BLaER1 treated with 17β-estradiol and CSF1 and Interleukin-3, amounts not matched to agents 10 nM and 100 nM (cell line): Measurements from ENCODE around the gene RPS19.

Experiments used
- H3K27ac ChIP-seq, 11 experiments: shearing (Covaris generic); formaldehyde crosslinking; 2 replicates each; pipeline ENCODE4 v1.8.1; 2022
- H3K27me3 ChIP-seq, 11 experiments: shearing (Covaris generic); formaldehyde crosslinking; 2 replicates each; pipeline ENCODE4 v1.8.1; 2022
- H3K36me3 ChIP-seq, 11 experiments: shearing (Covaris generic); formaldehyde crosslinking; 2 replicates each; pipeline ENCODE4 v1.8.1; 2022
- H3K4me1 ChIP-seq, 10 experiments: shearing (Covaris generic); formaldehyde crosslinking; 2 replicates each; pipeline ENCODE4 v1.8.1; 2022
- H3K4me2 ChIP-seq, 11 experiments: shearing (Covaris generic); formaldehyde crosslinking; 2 replicates each; pipeline ENCODE4 v1.8.1; 2022
- H3K4me3 ChIP-seq, 10 experiments: shearing (Covaris generic); formaldehyde crosslinking; 2 replicates each; pipeline ENCODE4 v1.8.1; 2022
- H3K9ac ChIP-seq, 11 experiments: shearing (Covaris generic); formaldehyde crosslinking; 2 replicates each; pipeline ENCODE4 v1.8.1; 2022
- H3K9me3 ChIP-seq, 11 experiments: shearing (Covaris generic); formaldehyde crosslinking; replicated peaks in 1 of 11; 2 replicates each; pipeline ENCODE4 v1.8.1; 2022
- H4K20me1 ChIP-seq, 11 experiments: shearing (Covaris generic); formaldehyde crosslinking; 2 replicates each; pipeline ENCODE4 v1.8.1; 2022
- Cebpa-rat ChIP-seq, 11 experiments: shearing (Covaris generic); IDR thresholded peaks; 2 replicates each; pipeline ENCODE4 v1.8.1; 2022

Gene RPS19

DNA sequence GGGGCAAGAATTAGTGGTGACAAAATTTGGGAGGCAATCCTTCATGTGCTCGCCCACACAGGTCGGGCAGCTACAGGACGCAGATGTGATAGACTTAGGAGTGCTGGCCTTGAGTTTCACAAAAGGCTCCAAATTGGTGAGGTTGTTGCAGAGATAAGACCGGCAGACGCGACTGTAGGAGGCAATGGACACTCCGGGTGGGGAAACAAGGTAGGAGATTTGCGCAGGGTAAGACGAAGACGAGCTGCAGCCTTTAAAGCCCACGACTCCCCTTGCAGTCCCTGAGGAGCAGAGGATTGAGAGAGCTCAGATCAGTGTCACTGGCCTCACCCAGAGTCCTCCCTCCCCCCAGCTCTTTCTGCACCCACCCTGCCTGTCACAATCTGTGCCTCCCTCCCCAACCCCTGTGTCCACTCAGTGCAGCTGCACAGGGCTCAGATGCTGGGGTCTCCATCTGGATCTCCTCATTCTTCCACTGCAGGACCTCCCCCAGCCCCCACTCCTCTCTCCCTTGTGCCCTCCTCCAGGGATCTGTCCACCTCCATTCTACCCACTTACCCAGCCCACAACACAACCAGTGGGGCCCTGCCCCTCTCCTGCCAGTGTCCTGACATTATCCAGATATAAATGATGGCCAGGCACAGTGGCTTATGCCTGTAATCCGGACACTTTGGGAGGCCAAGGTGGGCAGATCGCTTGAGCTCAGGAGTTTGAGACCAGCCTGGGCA is 21.9 kb upstream of the RPS19 start:
- Histone ChIP-seq H3K27me3 (no peaks in the 10 kb centered on the region), H3K4me1 (peaks cover 0 to 8% (median 5%) of the 10 kb centered on the region in 10 experiments; a peak in 8 of 20 replicates), H3K36me3 (no peaks in the 10 kb centered on the region), H3K9me3 (no peaks in the 10 kb centered on the region), H3K27ac (no peak overlapping the region), H3K4me3 (no peak overlapping the region), H3K4me2 (peak overlapping the region in 2 of 11 experiments; percentile 19 to 24; a peak in 2 of 22 replicates), H4K20me1 (no peaks in the 10 kb centered on the region), H3K9ac (no peak overlapping the region)
- no peak for TF ChIP-seq Cebpa-rat (IDR thresholded peaks at IDR 0.05)

DNA sequence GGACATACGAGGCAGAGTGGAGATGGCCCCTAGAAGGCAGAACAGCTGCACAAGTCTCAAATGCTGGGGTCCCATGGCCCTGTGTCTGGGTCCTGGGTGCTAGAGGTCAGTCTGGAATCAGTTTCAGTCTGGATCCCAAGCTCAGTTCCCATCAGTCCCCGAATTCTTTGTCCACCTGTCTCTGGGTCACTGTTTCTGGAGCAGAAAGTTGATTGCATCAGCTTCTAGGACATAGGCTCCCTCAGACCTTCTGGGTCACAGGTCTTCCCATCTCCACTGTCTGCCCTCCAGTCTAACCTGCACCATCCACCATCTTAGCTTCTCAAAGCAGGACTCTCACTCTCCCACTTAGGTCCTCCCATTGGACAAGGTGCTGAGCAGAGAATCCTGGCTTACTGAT is 20.8 kb upstream of the RPS19 start:
- Histone ChIP-seq H3K4me1 (peaks cover 0 to 8% (median 5%) of the 10 kb centered on the region in 10 experiments; a peak in 8 of 20 replicates), H3K27ac (no peak overlapping the region), H3K36me3 (no peaks in the 10 kb centered on the region), H4K20me1 (no peaks in the 10 kb centered on the region), H3K9ac (no peak overlapping the region), H3K27me3 (no peaks in the 10 kb centered on the region), H3K4me2 (no peak overlapping the region), H3K9me3 (peaks cover 0 to 6% (median 1%) of the 10 kb centered on the region in 11 experiments; a peak in 7 of 22 replicates), H3K4me3 (no peak overlapping the region)
- TF ChIP-seq Cebpa-rat (IDR thresholded peaks at IDR 0.05) = no peak

DNA sequence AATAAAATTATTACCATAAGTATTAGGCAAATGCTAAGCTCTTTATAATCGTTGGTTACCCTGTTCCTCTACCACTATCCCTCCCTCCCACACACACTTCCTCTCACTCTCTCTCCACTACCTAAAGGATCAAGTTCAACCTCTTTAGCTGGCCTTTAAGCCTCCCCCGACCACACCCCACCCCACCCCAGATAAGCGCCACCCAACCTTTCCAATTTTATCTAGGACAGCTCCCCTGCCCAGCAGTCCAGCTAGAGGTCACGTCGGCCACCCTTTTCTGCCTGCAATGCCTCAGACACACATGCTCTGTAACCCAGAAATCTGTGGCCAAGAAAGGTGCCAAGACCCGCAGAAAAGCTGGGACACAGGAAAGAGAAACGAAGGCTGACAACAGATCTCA is 16.7 kb upstream of the RPS19 start:
- Histone ChIP-seq H3K27ac (no peak overlapping the region), H3K4me3 (no peak overlapping the region), H3K9ac (no peak overlapping the region), H3K36me3 (no peaks in the 10 kb centered on the region), H3K9me3 (peaks cover 5 to 13% (median 8%) of the 10 kb centered on the region in 11 experiments; a peak in 11 of 22 replicates), H4K20me1 (no peaks in the 10 kb centered on the region), H3K27me3 (no peaks in the 10 kb centered on the region), H3K4me2 (0 out of 22 replicates have a peak overlapping the region, but pooled peaks of 1 of the 11 experiments have one; percentile 18), H3K4me1 (peaks cover 0 to 4% (median 0%) of the 10 kb centered on the region in 10 experiments; a peak in 1 of 20 replicates)
- no peak for TF ChIP-seq Cebpa-rat (IDR thresholded peaks at IDR 0.05)

DNA sequence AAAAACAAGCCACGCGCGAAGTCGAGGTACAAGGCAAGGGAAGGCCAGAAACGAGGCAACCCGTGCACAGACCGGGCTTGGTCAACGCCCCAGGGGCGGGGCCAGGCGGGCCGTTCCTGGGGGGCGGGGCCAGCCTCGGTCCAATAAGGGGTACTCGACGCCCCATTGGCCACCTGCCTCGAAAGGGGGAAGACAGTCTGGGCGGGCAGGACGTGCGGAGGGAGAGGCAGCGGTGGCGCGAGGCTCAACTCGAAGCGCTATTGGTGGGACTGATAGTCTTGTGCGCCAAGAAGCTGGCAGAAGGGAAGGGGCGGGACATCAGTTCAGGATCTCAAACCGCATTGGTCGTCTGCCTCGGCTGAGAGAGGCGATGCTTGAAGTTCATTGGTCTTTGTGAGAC is 15.5 kb upstream of the RPS19 start, which contains the start of gene LYPD4:
Gene LYPD4 (minus strand): TSS at position 83 of the 400 bp plus-strand sequence. CDS start 5,398 bp downstream, outside the sequence.
- Histone ChIP-seq H4K20me1 (no peaks in the 10 kb centered on the region), H3K9me3 (peaks cover 5 to 13% (median 8%) of the 10 kb centered on the region in 11 experiments; a peak in 11 of 22 replicates), H3K9ac (no peak within 1 kb of the TSS), H3K27ac (no peak within 1 kb of the TSS), H3K4me1 (peaks cover 0 to 4% (median 0%) of the 10 kb centered on the region in 10 experiments; a peak in 1 of 20 replicates), H3K36me3 (no peaks in the 10 kb centered on the region), H3K27me3 (no peaks in the 10 kb centered on the region), H3K4me2 (no peak within 1 kb of the TSS), H3K4me3 (no peak within 1 kb of the TSS)
- TF ChIP-seq Cebpa-rat (IDR thresholded peaks at IDR 0.05) = no peak

DNA sequence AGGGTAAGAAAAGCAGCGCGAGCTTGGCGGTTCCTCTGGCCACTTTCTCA is 15.2 kb upstream of the RPS19 start, which contains the start of gene DMRTC2:
Gene DMRTC2 (plus strand): TSS at position 42 of the 50 bp plus-strand sequence. CDS start 2,387 bp downstream, outside the sequence.
- H3K36me3 ChIP-seq = no peaks in the 10 kb centered on the region
- H3K9me3 ChIP-seq = peaks cover 5 to 13% (median 8%) of the 10 kb centered on the region in 11 experiments; a peak in 11 of 22 replicates
- H4K20me1 ChIP-seq = no peaks in the 10 kb centered on the region
- no peak within 1 kb of the TSS for H3K9ac ChIP-seq
- no peak for TF ChIP-seq Cebpa-rat (IDR thresholded peaks at IDR 0.05)
- no peak within 1 kb of the TSS for H3K4me2 ChIP-seq
- H3K4me1 ChIP-seq = peaks cover 0 to 4% (median 0%) of the 10 kb centered on the region in 10 experiments; a peak in 1 of 20 replicates
- no peak within 1 kb of the TSS for H3K27ac ChIP-seq
- no peaks in the 10 kb centered on the region for H3K27me3 ChIP-seq
- no peak within 1 kb of the TSS for H3K4me3 ChIP-seq

DNA sequence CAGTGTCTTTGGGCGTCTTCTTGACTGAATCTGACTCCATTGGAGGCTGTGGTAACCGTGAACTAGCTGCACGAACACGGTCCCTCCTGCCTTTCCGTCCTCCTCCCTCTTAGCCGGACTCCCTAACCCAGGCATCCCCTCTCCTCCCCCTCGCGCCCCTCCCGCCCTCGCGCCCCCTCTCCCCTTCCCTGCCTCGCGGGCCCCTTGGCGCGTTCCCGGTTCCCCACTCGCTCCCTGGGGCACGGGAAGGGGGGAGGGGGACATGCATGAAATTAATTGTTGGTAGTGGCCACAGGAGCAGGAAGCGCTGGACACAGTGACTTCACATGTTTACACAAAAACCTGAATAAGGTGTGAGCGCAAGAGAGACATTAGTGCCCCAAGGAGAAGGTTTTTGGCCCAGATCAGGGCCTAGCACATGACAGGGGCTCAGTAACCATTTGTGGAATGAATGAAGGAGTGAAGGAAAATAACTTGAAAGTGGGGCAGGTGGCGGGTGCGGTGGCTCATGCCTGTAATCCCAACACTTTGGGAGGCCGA is 14.9 kb upstream of the RPS19 start:
- H3K9ac ChIP-seq = no peak overlapping the region
- H3K4me2 ChIP-seq = no peak overlapping the region
- peaks cover 0 to 3% (median 0%) of the 10 kb centered on the region in 10 experiments; a peak in 1 of 20 replicates for H3K4me1 ChIP-seq
- H3K27me3 ChIP-seq = no peaks in the 10 kb centered on the region
- no peaks in the 10 kb centered on the region for H3K36me3 ChIP-seq
- no peak overlapping the region for H3K4me3 ChIP-seq
- H3K9me3 ChIP-seq = peaks cover 5 to 13% (median 8%) of the 10 kb centered on the region in 11 experiments; a peak in 11 of 22 replicates
- H3K27ac ChIP-seq = no peak overlapping the region
- TF ChIP-seq Cebpa-rat (IDR thresholded peaks at IDR 0.05) = no peak
- no peaks in the 10 kb centered on the region for H4K20me1 ChIP-seq

DNA sequence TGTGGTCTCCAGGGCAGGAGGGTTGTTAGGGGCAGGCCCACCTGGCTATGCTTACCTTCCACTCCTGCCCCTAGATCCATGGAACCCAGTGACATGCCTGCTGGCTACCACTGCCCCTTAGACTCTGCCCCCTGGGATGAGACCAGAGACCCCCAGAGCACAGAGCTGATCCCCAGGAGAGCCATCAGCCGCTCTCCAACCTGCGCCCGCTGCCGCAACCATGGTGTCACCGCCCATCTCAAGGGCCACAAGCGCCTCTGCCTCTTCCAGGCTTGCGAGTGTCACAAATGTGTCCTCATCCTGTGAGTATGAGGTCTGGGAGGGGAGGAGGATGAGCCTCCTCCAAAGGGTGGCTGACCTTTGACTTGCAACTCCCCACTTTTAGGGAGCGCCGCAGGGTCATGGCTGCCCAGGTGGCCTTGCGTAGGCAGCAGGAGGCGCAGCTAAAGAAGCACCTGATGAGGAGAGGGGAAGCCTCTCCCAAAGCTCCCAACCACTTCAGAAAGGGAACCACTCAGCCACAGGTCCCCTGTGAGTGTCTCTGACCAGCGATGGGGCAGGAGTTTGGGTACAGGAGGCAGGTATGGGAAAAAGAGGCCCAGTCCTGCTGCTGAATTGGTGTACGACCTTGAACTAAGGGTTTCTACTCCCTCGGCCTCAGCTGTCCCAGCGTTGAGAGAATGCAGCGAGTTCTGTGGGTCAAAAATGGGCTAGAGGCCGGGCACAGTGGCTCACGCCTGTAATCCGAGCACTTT is 12.5 kb upstream of the RPS19 start:
- H3K27me3 ChIP-seq = no peaks in the 10 kb centered on the region
- no peak overlapping the region for H3K4me2 ChIP-seq
- H4K20me1 ChIP-seq = no peaks in the 10 kb centered on the region
- TF ChIP-seq Cebpa-rat (IDR thresholded peaks at IDR 0.05) = no peak
- H3K9ac ChIP-seq = no peak overlapping the region
- no peak overlapping the region for H3K4me3 ChIP-seq
- no peaks in the 10 kb centered on the region for H3K36me3 ChIP-seq
- peaks cover 5 to 13% (median 8%) of the 10 kb centered on the region in 11 experiments; a peak in 11 of 22 replicates for H3K9me3 ChIP-seq
- H3K4me1 ChIP-seq = no peaks in the 10 kb centered on the region
- H3K27ac ChIP-seq = no peak overlapping the region

DNA sequence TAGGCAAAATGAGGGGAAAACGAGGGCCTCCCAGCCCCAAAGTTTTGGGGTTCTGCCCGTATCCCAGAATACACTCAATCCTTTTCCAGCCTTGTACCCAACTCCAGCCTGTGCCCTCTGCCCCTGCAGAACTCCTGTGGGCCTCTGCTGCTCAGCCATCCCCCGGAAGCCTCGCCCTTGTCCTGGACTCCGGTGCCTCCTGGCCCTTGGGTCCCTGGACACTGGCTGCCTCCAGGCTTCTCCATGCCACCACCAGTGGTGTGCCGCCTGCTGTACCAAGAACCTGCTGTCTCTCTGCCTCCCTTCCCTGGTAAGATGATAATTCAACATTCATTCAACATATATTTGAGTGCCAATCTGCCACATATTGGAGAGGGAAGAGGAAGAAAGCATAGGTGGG is 11.4 kb upstream of the RPS19 start:
- Histone ChIP-seq H3K4me2 (no peak overlapping the region), H4K20me1 (no peaks in the 10 kb centered on the region), H3K36me3 (no peaks in the 10 kb centered on the region), H3K4me3 (no peak overlapping the region), H3K9ac (no peak overlapping the region), H3K27me3 (no peaks in the 10 kb centered on the region), H3K27ac (no peak overlapping the region), H3K9me3 (peaks cover 5 to 12% (median 8%) of the 10 kb centered on the region in 11 experiments; a peak in 11 of 22 replicates), H3K4me1 (peaks cover 0 to 2% (median 0%) of the 10 kb centered on the region in 10 experiments; a peak in 1 of 20 replicates)
- no peak for TF ChIP-seq Cebpa-rat (IDR thresholded peaks at IDR 0.05)

DNA sequence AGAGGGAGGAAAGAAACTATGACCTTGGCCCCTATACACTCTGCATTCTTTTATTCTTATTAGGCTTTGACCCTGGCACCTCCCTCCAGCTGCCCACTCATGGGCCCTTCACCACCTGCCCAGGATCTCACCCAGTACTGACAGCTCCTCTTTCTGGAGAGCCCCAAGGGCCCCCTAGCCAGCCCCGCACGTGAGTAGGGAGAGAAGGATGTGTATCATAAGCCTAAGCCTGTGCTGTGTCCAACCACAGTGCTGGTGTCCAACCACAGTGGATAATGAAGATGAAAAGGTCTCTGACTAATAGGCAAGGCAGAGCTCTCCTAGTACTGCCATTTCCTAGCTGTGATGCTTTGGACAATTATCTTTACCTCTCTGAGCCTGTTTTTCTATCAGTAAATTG is 11.0 kb upstream of the RPS19 start:
- Histone ChIP-seq H3K36me3 (no peaks in the 10 kb centered on the region), H4K20me1 (no peaks in the 10 kb centered on the region), H3K4me1 (peaks cover 0 to 6% (median 0%) of the 10 kb centered on the region in 10 experiments; a peak in 3 of 20 replicates), H3K27ac (no peak overlapping the region), H3K9me3 (peaks cover 5 to 8% (median 8%) of the 10 kb centered on the region in 11 experiments; a peak in 11 of 22 replicates), H3K4me3 (no peak overlapping the region), H3K27me3 (no peaks in the 10 kb centered on the region), H3K9ac (no peak overlapping the region), H3K4me2 (no peak overlapping the region)
- TF ChIP-seq Cebpa-rat (IDR thresholded peaks at IDR 0.05) = no peak
